GM12873 (cell line): ENCODE measurements around the gene SNTA1.

Source experiments
- CTCF ChIP-seq: IDR thresholded peaks from 2 replicates; pipeline ENCODE4 v1.5.1; 2012; ENCODE audit warnings: low read depth, mild to moderate bottlenecking, moderate library complexity, low read length, control low read depth; ENCODE audit not compliant: insufficient read depth; ENCODE audit errors: missing control alignments

The SNTA1 gene

GRCh38 chr20:33456916-33457642, 13.5 kb upstream of the SNTA1 start:
- TF ChIP-seq CTCF, result peak; percentile 99

GRCh38 chr20:33450867-33451266, 7.3 kb upstream of the SNTA1 start:
- TF ChIP-seq CTCF, result no peak

- no peak for TF ChIP-seq CTCF
These were observed 2.5 kb upstream of the SNTA1 start for GRCh38 chr20:33445881-33446625.

- peak; percentile 49 for TF ChIP-seq CTCF
These were observed 1.4 kb upstream of the SNTA1 start for GRCh38 chr20:33444797-33445560.

- TF ChIP-seq CTCF, result no peak
These were observed 504 bp downstream of the SNTA1 start for GRCh38 chr20:33443006-33443511.

GRCh38 chr20:33442136-33443005, 1.2 kb downstream of the SNTA1 start:
- TF ChIP-seq CTCF, result no peak
